ENCODE measurements around the gene SVIL. TPM values are rescaled to one million over a fixed set of nuclear protein-coding genes. Genes with fewer than 3 reads are reported as not detected.
"Not testable (repeated sequence)": the region's sequence is repeated elsewhere in the genome, so short reads cannot be mapped to it uniquely, and the experiment has no call there.

SVIL gene
- total RNA-seq, 1 donor from 2014 or later: 58.5 TPM

DNA sequence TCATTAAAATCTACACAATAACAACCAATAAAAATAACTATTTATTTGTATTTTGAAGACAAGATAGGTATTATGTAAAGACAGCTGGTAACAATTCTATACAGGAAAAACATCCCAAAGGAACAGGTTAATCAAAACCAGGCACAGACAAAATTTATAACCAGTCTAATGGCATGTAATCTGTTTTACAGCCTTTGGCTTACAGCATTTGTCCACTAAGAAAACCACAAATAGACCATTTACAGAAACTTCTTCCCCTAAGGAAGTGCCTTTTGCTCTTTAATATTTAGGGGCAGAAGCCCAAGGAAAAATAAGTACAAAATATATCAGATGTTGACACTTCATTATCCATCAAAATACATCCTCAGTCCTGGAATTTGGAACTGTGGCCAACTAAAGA, 65.0 kb downstream of the SVIL start:
- TF ChIP-seq, protein P1, sequence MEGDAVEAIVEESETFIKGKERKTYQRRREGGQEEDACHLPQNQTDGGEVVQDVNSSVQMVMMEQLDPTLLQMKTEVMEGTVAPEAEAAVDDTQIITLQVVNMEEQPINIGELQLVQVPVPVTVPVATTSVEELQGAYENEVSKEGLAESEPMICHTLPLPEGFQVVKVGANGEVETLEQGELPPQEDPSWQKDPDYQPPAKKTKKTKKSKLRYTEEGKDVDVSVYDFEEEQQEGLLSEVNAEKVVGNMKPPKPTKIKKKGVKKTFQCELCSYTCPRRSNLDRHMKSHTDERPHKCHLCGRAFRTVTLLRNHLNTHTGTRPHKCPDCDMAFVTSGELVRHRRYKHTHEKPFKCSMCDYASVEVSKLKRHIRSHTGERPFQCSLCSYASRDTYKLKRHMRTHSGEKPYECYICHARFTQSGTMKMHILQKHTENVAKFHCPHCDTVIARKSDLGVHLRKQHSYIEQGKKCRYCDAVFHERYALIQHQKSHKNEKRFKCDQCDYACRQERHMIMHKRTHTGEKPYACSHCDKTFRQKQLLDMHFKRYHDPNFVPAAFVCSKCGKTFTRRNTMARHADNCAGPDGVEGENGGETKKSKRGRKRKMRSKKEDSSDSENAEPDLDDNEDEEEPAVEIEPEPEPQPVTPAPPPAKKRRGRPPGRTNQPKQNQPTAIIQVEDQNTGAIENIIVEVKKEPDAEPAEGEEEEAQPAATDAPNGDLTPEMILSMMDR (conservative IDR thresholded peaks at IDR 0.05; ENCODE audit: low read depth, low read length): no peak
- no peak for DNase-seq (ENCODE audit: low read depth)
- H3K4me3 ChIP-seq (ENCODE audit: low read depth, low read length): no peak overlapping the region

- TF ChIP-seq, protein P1 (conservative IDR thresholded peaks at IDR 0.05; ENCODE audit: low read depth, low read length): no peak
- H3K4me3 ChIP-seq (ENCODE audit: low read depth, low read length): no peak overlapping the region
- no peak for DNase-seq (ENCODE audit: low read depth)
Observed at GRCh38 chr10:29567003-29567402, 67.8 kb downstream of the SVIL start.

DNA sequence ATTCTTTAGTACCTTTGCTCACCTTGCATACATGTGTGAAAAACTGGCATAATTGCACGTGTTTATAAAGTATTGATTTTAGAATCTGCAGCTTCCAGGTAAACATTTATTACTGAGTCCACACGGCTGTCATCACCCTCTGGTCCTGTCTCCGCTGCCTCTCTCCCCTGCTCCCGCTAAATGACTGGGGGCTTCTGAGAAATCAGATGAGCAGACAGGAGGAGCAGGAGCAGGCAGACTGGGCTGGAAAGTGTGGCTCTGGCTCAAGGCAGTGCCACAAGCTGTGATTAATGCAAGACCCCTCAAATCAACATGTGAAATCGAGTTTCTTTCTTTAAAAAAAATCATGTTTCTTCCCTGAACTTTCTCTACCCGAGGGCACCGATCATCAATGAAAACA, 68.6 kb downstream of the SVIL start:
- not testable (repeated sequence) for H3K4me3 ChIP-seq (ENCODE audit: low read depth, low read length); DNase-seq (ENCODE audit: low read depth)

DNA sequence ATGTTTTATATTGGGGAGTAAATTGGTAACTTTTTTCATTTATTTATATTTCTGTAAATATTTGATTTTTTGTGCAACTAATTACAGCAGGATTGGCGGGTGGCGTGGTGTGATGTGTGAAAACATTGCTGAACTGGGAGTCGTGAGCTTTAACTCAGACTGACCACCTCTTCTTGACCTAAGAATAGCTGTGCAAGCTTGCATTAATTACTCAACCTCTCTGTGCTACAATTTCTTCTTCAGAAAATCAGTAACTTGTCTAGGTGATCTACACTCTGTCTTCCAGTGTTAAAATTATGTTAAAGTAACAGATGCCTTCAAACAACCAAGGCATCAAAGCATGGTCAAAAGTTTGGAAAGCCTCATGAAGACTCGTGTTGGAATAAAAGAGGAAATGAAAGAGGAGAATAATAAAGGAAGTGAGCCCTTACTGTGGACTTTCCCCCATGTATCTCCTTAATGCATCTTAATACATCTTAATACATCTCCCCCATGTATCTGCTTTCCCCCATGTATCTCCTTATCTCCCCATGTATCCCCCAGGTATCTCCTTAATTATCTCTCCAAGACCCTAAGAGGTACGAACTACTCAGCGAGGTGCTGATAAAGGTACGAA, 71.2 kb downstream of the SVIL start:
- DNase-seq (ENCODE audit: low read depth): no peak
- no peak overlapping the region for H3K4me3 ChIP-seq (ENCODE audit: low read depth, low read length)
- TF ChIP-seq, protein P1 (conservative IDR thresholded peaks at IDR 0.05; ENCODE audit: low read depth, low read length): no peak

GRCh38 chr10:29563006-29563405, 71.8 kb downstream of the SVIL start:
- not testable (repeated sequence) for H3K4me3 ChIP-seq (ENCODE audit: low read depth, low read length)

GRCh38 chr10:29559996-29560395, 74.8 kb downstream of the SVIL start:
- DNase-seq (ENCODE audit: low read depth): no peak
- TF ChIP-seq, protein P1 (conservative IDR thresholded peaks at IDR 0.05; ENCODE audit: low read depth, low read length): no peak
- H3K4me3 ChIP-seq (ENCODE audit: low read depth, low read length): no peak overlapping the region

More at GRCh38 chr10:29563006-29563405, 71.8 kb downstream of the SVIL start:
- not testable (repeated sequence) for DNase-seq (ENCODE audit: low read depth)

DNA sequence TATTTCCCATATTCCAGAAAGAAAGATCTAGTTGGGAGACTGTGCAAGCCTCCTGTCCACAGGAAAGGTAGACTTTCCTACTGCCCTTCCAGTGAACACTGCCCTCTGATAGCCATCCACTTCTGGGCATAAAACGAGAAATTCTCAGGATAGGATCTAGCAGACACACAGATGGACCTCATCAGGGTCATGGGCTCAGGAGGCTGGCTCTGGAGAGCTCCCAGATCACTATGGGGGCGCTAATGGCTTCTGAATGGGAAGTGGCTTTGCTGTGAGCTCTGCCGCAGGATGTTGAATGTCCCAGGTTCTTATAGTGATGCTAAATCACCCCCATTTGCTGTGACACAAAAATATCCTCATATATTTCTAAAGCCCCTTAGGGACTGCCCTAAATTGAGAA, 77.1 kb downstream of the SVIL start:
- TF ChIP-seq, protein P1 (conservative IDR thresholded peaks at IDR 0.05; ENCODE audit: low read depth, low read length): no peak
- DNase-seq (ENCODE audit: low read depth): no peak
- no peak overlapping the region for H3K4me3 ChIP-seq (ENCODE audit: low read depth, low read length)

DNA sequence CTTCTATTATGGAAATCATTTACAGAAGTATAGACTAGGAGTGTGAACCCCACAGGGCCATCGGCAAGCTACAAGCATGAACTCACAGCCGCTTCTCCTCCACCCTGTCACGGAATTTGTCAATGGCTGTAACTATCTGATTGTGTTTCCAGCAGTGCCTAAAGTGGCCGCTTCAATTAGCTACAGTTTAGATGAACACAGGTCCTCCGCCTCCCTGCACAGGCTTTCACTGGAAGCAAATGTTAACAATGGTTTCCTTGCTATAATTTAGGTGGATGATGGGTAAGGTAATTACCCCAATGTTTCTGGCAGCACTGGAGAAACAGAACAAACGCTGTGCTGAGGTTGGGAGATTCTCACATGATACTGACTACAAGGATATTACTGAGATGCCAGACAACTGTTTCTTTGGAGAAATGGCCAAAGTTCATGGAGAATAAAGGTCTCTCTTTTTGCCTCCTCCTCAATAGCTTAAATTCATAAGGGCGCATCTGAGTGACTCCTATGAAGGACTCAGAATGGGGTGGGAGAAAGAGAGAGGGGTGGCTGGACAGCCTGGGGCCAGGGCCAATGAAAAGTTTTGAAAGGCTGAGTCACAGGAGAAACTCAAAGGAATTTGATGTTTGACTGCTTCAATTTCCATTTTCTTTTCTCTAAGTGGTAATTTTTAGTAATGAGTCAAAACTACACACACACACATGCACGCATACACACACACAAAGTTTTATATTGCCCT, 78.9 kb downstream of the SVIL start:
- peak overlapping the region; percentile 20 for H3K4me3 ChIP-seq (ENCODE audit: low read depth, low read length)
- peak; percentile 68 for DNase-seq (ENCODE audit: low read depth)
- TF ChIP-seq, protein P1 (conservative IDR thresholded peaks at IDR 0.05; ENCODE audit: low read depth, low read length): no peak

Measured in epithelial cell of proximal tubule (primary cell).